SK-N-MC (cell line): Measurements from ENCODE around the gene SH3PXD2B.
A peak's percentile ranks its signal among the peaks of the same experiment; 100 is the strongest.

Experiments
- EZH2 ChIP-seq: fragments of 200-600 bp; sonication (generic); IDR thresholded peaks from one replicate; pipeline ENCODE4 v1.6.1; 2017; ENCODE audit warnings: antibody characterized with exemption
- POLR2AphosphoS5 ChIP-seq: IDR thresholded peaks from 2 replicates; pipeline ENCODE4 v1.6.1; 2012; ENCODE audit warnings: mild to moderate bottlenecking, low read depth, low read length, borderline replicate concordance

- TF ChIP-seq EZH2 = no peak
- TF ChIP-seq POLR2AphosphoS5 = peak; percentile 66
Observed at GRCh38 chr5:172437445-172438318, 16.6 kb downstream of the SH3PXD2B start.
